Skeletal muscle tissue (tissue), 4 donors: ENCODE data around the gene INPP5J. TPM values are rescaled to one million over a fixed set of nuclear protein-coding genes. Genes with fewer than 3 reads are reported as not detected.
A peak's percentile ranks its signal among the peaks of the same experiment; 100 is the strongest.

ENCODE experiments used
- H3K27ac ChIP-seq: one replicate; pipeline ENCODE4 v1.7.0; 2013; ENCODE audit warnings: mild to moderate bottlenecking, low read depth, low read length, inconsistent platforms
- H3K27me3 ChIP-seq, 3 donors: one replicate each; pipeline ENCODE4 v1.7.0; 2013; ENCODE audit warnings: low read length in 3 of 3; ENCODE audit not compliant: control insufficient read depth in 3 of 3, insufficient read depth in 3 of 3
- H3K36me3 ChIP-seq, 3 donors: one replicate each; pipeline ENCODE4 v1.7.0; 2013; ENCODE audit warnings: low read length in 3 of 3; ENCODE audit not compliant: control insufficient read depth in 3 of 3, insufficient read depth in 3 of 3
- H3K4me1 ChIP-seq, 3 donors: one replicate each; pipeline ENCODE4 v1.7.0; 2013; ENCODE audit warnings: low read length in 3 of 3, mild to moderate bottlenecking in 3 of 3; ENCODE audit not compliant: control insufficient read depth in 3 of 3, insufficient read depth in 3 of 3
- H3K4me3 ChIP-seq, 3 donors: one replicate each; pipeline ENCODE4 v1.7.0; 2013; ENCODE audit warnings: low read length in 3 of 3
- H3K9ac ChIP-seq, 3 donors: one replicate each; pipeline ENCODE4 v1.7.0; 2013; ENCODE audit warnings: low read length in 3 of 3, mild to moderate bottlenecking in 3 of 3, moderate library complexity in 2 of 3, low read depth in 1 of 3
- H3K9me3 ChIP-seq, 3 donors: one replicate each; pipeline ENCODE4 v1.7.0; 2013; ENCODE audit warnings: low read length in 3 of 3; ENCODE audit not compliant: control insufficient read depth in 3 of 3
- total RNA-seq: library from RNA; depleted of rRNA; stranded (reverse); fragments of >200 nt; gene quantifications from one replicate; pipeline ENCODE4 v1.2.3, GENCODE V29; 2014
- donor health status: Osteomylitis.

INPP5J gene
- total RNA-seq, 1 donor from 2014 or later, result not detected

GRCh38 chr22:31100762-31101525 lies 21.8 kb upstream of the INPP5J start:
- Histone ChIP-seq H3K4me3 (no peak overlapping the region), H3K27me3 (no peaks in the 10 kb centered on the region), H3K4me1 (peaks cover 23 to 80% (median 57%) of the 10 kb centered on the region in 3 donors), H3K9me3 (no peaks in the 10 kb centered on the region), H3K36me3 (peaks cover 59 to 69% (median 67%) of the 10 kb centered on the region in 3 donors), H3K9ac (no peak overlapping the region), H3K27ac (peak overlapping the region; percentile 85)

GRCh38 chr22:31102441-31103081 lies 20.2 kb upstream of the INPP5J start:
- Histone ChIP-seq H3K4me3 (peak overlapping the region in 1 of 3 donors; percentile 6), H3K36me3 (peaks cover 46 to 56% (median 54%) of the 10 kb centered on the region in 3 donors), H3K27ac (peak overlapping the region; percentile 85), H3K27me3 (no peaks in the 10 kb centered on the region), H3K9me3 (no peaks in the 10 kb centered on the region), H3K9ac (peak overlapping the region in 2 of 3 donors; percentile 46 to 70), H3K4me1 (peaks cover 22 to 81% (median 60%) of the 10 kb centered on the region in 3 donors)

DNA sequence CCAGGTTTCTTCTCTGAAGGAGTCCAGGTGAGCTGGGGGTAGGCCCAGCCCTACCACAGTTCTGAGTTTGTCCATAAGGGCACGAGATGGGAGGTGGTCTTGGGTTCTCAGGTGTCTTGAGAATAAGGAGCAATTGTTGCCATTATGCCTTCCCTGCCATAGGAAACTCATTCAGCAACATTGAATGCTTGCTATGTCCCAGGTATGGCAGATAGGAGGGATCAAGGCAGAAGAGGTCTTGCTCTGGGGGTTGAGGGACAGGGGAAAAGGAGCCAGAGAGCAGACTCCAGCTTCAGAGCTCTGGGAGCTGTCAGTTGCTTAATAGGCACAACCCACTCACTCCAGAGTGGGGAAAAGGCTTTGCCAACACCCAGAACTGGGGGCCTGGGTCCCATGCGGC lies 19.7 kb upstream of the INPP5J start:
- H3K9ac ChIP-seq, result peak overlapping the region in 2 of 3 donors; percentile 46 to 70
- no peaks in the 10 kb centered on the region for H3K9me3 ChIP-seq
- H3K27ac ChIP-seq, result peak overlapping the region; percentile 85
- no peaks in the 10 kb centered on the region for H3K27me3 ChIP-seq
- peaks cover 22 to 81% (median 60%) of the 10 kb centered on the region in 3 donors for H3K4me1 ChIP-seq
- no peak overlapping the region for H3K4me3 ChIP-seq
- peaks cover 41 to 51% (median 48%) of the 10 kb centered on the region in 3 donors for H3K36me3 ChIP-seq

- Histone ChIP-seq H3K9ac (peak overlapping the region in 2 of 3 donors; percentile 23 to 33), H3K4me1 (peaks cover 22 to 75% (median 54%) of the 10 kb centered on the region in 3 donors), H3K9me3 (no peaks in the 10 kb centered on the region), H3K4me3 (no peak overlapping the region), H3K27me3 (no peaks in the 10 kb centered on the region), H3K36me3 (peaks cover 33 to 44% (median 41%) of the 10 kb centered on the region in 3 donors), H3K27ac (peak overlapping the region; percentile 85)
These were observed 18.7 kb upstream of the INPP5J start for GRCh38 chr22:31103899-31104694.

DNA sequence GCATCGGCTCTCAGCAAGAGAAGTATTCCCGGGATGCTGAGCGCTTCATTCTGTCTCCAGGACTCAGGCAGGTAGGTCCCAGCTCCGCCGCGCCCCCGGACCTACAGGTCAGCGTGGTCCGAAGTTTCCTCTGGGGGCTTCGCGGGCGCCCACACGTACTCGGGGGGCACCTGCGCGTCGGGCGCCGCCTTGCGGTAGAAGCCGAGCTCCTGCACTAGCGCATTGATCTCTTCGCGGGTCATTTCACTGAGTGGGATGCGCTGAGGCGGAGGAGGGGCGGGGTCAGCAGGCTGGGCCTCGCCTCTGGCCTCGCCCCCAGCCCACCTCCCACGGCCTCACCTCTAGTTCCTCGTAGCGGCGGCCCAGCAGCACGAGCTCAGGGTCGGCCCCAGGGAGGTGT lies 17.9 kb upstream of the INPP5J start:
- Histone ChIP-seq H3K4me1 (peaks cover 22 to 69% (median 47%) of the 10 kb centered on the region in 3 donors), H3K27me3 (no peaks in the 10 kb centered on the region), H3K4me3 (no peak overlapping the region), H3K9me3 (no peaks in the 10 kb centered on the region), H3K36me3 (peaks cover 25 to 36% (median 34%) of the 10 kb centered on the region in 3 donors), H3K9ac (peak overlapping the region in 1 of 3 donors; percentile 88), H3K27ac (peak overlapping the region; percentile 95)

- Histone ChIP-seq H3K27me3 (no peaks in the 10 kb centered on the region), H3K9me3 (no peaks in the 10 kb centered on the region), H3K9ac (peak overlapping the region in 2 of 3 donors; percentile 88 to 96), H3K27ac (peak overlapping the region; percentile 95), H3K4me3 (peak overlapping the region in 1 of 3 donors; percentile 77), H3K36me3 (peaks cover 21 to 31% (median 28%) of the 10 kb centered on the region in 3 donors), H3K4me1 (peaks cover 22 to 65% (median 47%) of the 10 kb centered on the region in 3 donors)
These were observed 17.4 kb upstream of the INPP5J start for GRCh38 chr22:31105282-31105929.

- H3K9ac ChIP-seq, result peak overlapping the region; percentile 57 to 96 (median 88)
- no peaks in the 10 kb centered on the region for H3K9me3 ChIP-seq
- H3K4me3 ChIP-seq, result peak overlapping the region; percentile 77 to 87 (median 80)
- H3K27me3 ChIP-seq, result no peaks in the 10 kb centered on the region
- peaks cover 22 to 62% (median 44%) of the 10 kb centered on the region in 3 donors for H3K4me1 ChIP-seq
- peaks cover 16 to 26% (median 24%) of the 10 kb centered on the region in 3 donors for H3K36me3 ChIP-seq
- peak overlapping the region; percentile 95 for H3K27ac ChIP-seq
These were observed 16.7 kb upstream of the INPP5J start for GRCh38 chr22:31106001-31106571.

DNA sequence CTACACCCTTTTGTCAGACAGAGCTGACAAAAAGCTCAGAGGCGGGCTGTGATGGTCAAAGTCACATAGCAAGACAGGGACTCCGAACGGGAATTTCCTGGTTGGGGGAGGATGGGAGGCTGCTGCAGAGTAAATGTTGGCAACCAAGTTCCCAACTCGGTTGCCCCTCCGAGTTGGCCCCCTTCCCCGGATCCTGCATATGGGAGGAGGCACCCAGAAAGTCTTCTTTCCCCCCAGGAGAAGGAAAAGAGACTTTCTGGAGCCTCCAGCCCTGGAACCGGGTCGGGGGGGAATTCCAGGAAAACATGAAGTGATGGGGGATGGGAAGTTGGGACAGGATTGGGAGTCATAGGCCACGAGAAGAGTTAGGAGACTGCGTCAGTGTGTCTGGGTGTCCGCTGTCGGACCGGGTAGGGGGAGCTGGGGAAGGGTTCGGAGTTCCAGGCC lies 16.0 kb upstream of the INPP5J start:
- no peaks in the 10 kb centered on the region for H3K27me3 ChIP-seq
- peak overlapping the region; percentile 95 for H3K27ac ChIP-seq
- H3K4me1 ChIP-seq, result peaks cover 22 to 57% (median 40%) of the 10 kb centered on the region in 3 donors
- peak overlapping the region; percentile 87 to 96 (median 88) for H3K9ac ChIP-seq
- H3K36me3 ChIP-seq, result peaks cover 13 to 21% (median 18%) of the 10 kb centered on the region in 3 donors
- H3K4me3 ChIP-seq, result peak overlapping the region; percentile 77 to 87 (median 80)
- H3K9me3 ChIP-seq, result no peaks in the 10 kb centered on the region
